Thyroid gland (tissue), 4 donors: ENCODE measurements around the gene GNMT. TPM values are rescaled to one million over a fixed set of nuclear protein-coding genes. Genes with fewer than 3 reads are reported as not detected.

ENCODE experiments used
- DNase-seq, 2 donors: peaks; one replicate each; pipeline ENCODE4 v3.0.0-alpha.2; 2019
- H3K27ac ChIP-seq, 3 donors: fragments of 200-600 bp; sonication (generic); 1 replicate in 2 of 3; 2 replicates in 1 of 3; pipeline ENCODE4 v1.5.1; 2016 to 2019; ENCODE audit warnings: mild to moderate bottlenecking in 1 of 3, moderate library complexity in 1 of 3
- H3K27me3 ChIP-seq: fragments of 200-600 bp; sonication (generic); one replicate; pipeline ENCODE4 v1.5.1; 2019
- H3K36me3 ChIP-seq, 2 donors: fragments of 200-600 bp; sonication (generic); one replicate each; pipeline ENCODE4 v1.5.1; 2016 to 2019
- H3K4me1 ChIP-seq, 2 donors: fragments of 200-600 bp; sonication (generic); one replicate each; pipeline ENCODE4 v1.5.1; 2017 to 2019
- H3K4me3 ChIP-seq, 3 donors: fragments of 200-600 bp; sonication (generic); replicated peaks in 1 of 3; 1 replicate in 2 of 3; 2 replicates in 1 of 3; pipeline ENCODE4 v1.5.1; 2016; ENCODE audit warnings: mild to moderate bottlenecking in 1 of 3
- H3K9me3 ChIP-seq: fragments of 200-600 bp; sonication (generic); one replicate; pipeline ENCODE4 v1.5.1; 2017
- POLR2A ChIP-seq, 2 donors: fragments of 450-650 bp; IDR thresholded peaks; one replicate each; pipeline ENCODE4 v1.6.1; 2017; ENCODE audit warnings: antibody characterized with exemption in 2 of 2, mild to moderate bottlenecking in 2 of 2, moderate library complexity in 1 of 2
- WGBS, 2 donors: methylation state at CpG; one replicate each; pipeline ENCODE4 v1.1.5; 2017; 5-methylcytosine and 5-hydroxymethylcytosine counted together
- intact Hi-C: fragments of 100-400 bp; cut with DNase I; formaldehyde crosslinking; loops from one replicate; pipeline ENCODE4 v1.15.1; 2023
- total RNA-seq, 4 donors: library from RNA; depleted of rRNA; stranded (reverse); fragments of >200 nt; gene quantifications; one replicate each; pipeline ENCODE4 v1.2.3, GENCODE V29; 2016
- TF ChIP-seq, protein P1 (sequence below), 6 experiments: fragments of 200-600 bp in 3 of 6; fragments of 450-650 bp in 3 of 6; sonication (generic) in 3 of 6; IDR thresholded peaks; one replicate each; pipeline ENCODE4 v1.5.1; 2016 to 2019; ENCODE audit warnings: antibody characterized with exemption in 6 of 6, mild to moderate bottlenecking in 2 of 6, inconsistent platforms in 1 of 6, moderate library complexity in 1 of 6

GNMT gene
- total RNA-seq, 4 donors from 2014 or later: 0.98 to 7.5 (median 2.5) TPM

DNA sequence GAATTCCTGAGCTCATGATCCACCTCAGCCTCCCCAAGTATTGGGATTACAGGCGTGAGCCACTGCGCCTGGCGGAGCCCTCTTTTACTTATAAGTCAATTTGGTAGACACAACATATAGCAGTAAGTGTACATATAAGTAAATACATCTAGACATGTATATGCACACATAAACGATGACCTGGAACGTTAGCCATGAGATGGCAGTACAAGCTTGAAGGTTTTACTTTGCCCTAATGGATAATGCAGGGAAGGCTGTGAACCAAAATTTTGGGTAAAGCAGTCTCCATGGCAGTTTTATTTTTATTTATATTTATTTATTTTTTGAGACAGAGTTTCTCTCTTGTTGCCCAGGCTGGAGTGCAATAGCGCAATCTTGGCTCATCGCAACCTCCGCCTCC lies 2.4 kb upstream of the GNMT start:
- 93% methylated on average over 7 to 8 of the region's 8 CpGs for WGBS, 2 donors
- Histone ChIP-seq H3K36me3 (no peaks in the 10 kb centered on the region), H3K4me3 (no peak overlapping the region), H3K4me1 (peaks cover 5 to 16% of the 10 kb centered on the region in 2 donors), H3K27me3 (no peaks in the 10 kb centered on the region), H3K9me3 (no peaks in the 10 kb centered on the region), H3K27ac (no peak overlapping the region)
- TF ChIP-seq, protein P1, sequence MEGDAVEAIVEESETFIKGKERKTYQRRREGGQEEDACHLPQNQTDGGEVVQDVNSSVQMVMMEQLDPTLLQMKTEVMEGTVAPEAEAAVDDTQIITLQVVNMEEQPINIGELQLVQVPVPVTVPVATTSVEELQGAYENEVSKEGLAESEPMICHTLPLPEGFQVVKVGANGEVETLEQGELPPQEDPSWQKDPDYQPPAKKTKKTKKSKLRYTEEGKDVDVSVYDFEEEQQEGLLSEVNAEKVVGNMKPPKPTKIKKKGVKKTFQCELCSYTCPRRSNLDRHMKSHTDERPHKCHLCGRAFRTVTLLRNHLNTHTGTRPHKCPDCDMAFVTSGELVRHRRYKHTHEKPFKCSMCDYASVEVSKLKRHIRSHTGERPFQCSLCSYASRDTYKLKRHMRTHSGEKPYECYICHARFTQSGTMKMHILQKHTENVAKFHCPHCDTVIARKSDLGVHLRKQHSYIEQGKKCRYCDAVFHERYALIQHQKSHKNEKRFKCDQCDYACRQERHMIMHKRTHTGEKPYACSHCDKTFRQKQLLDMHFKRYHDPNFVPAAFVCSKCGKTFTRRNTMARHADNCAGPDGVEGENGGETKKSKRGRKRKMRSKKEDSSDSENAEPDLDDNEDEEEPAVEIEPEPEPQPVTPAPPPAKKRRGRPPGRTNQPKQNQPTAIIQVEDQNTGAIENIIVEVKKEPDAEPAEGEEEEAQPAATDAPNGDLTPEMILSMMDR (IDR thresholded peaks at IDR 0.05): no peak
- no peak for TF ChIP-seq POLR2A (IDR thresholded peaks at IDR 0.05)
- DNase-seq: no peak
- intact Hi-C loops: no loop called here

DNA sequence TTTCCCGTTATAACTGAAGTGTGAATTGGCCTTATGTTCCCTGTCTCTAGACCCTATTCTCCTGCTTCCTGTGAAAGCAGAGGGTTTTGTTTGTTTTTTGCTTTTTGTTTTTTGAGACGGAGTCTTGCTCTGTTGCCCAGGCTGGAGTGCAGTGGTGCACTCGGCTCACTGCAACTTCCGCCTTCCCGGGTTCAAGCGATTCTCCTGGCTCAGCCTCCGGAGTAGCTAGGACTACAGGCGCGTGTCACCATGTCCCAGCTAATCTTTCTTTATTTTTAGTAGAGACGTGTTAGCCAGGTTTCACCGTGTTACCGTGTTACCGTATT lies 674 bp upstream of the GNMT start:
- Histone ChIP-seq H3K4me1 (peaks cover 5 to 16% of the 10 kb centered on the region in 2 donors), H3K36me3 (no peaks in the 10 kb centered on the region), H3K27ac (no peak overlapping the region), H3K27me3 (no peaks in the 10 kb centered on the region), H3K9me3 (no peaks in the 10 kb centered on the region), H3K4me3 (peak overlapping the region; percentile 0 to 53 (median 37))
- intact Hi-C loops: no loop called here
- no peak for DNase-seq
- WGBS, 2 donors: 14 to 15% methylated on average over 13 of the region's 13 CpGs
- TF ChIP-seq, protein P1 (IDR thresholded peaks at IDR 0.05): no peak
- TF ChIP-seq POLR2A (IDR thresholded peaks at IDR 0.05): no peak

DNA sequence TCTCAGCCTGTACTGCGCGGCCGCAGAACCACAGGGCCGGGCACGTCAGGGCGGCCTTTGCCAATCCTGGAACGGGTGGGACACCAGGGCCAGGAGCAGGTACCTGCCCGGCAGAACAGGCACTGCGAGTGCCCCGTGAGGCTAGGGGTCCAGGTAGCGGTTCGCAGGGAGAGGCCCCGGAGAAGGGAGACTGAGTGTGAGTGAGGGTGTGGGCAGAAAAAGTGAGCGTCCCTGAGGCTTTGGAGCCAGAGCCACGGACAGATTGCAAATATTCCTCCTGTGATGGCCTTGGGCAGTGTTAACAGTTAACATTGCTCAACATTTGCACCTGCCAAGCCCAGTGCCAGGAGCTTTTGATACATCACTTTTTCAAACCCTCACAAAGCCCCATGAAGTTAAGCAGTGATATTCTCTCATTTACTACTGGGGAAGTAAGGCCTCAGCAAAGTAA lies 491 bp downstream of the GNMT start:
- TF ChIP-seq, protein P1 (IDR thresholded peaks at IDR 0.05): no peak
- TF ChIP-seq POLR2A (IDR thresholded peaks at IDR 0.05): no peak
- Histone ChIP-seq H3K4me1 (peaks cover 5 to 16% of the 10 kb centered on the region in 2 donors), H3K9me3 (no peaks in the 10 kb centered on the region), H3K27ac (no peak overlapping the region), H3K36me3 (peaks cover 6% of the 10 kb centered on the region in 2 donors), H3K27me3 (no peaks in the 10 kb centered on the region), H3K4me3 (peak overlapping the region; percentile 0 to 53 (median 37))
- no peak for DNase-seq
- 37 to 41% methylated on average over 11 to 12 of the region's 15 CpGs for WGBS, 2 donors
- intact Hi-C loops: no loop called here

DNA sequence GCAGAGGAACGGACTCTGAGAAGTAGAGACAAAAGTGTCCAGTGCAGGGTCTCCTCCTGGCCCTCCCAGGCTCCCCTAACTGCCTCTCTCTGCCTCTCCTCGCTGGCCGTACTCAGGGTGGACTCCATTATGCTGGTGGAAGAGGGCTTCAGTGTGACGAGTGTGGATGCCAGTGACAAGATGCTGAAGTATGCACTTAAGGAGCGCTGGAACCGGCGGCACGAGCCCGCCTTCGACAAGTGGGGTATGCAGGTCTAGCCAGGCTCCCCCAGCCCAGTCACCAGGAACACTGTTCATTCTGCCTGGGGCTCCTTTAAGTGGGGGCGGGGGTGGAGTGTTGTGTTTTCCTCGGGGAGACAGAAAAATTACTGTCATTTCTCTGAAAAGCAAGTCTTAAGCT lies 1.5 kb downstream of the GNMT start:
- Histone ChIP-seq H3K36me3 (peaks cover 7 to 10% of the 10 kb centered on the region in 2 donors), H3K27me3 (no peaks in the 10 kb centered on the region), H3K4me3 (no peak overlapping the region), H3K9me3 (no peaks in the 10 kb centered on the region), H3K4me1 (peaks cover 5 to 16% of the 10 kb centered on the region in 2 donors), H3K27ac (no peak overlapping the region)
- no peak for DNase-seq
- WGBS, 2 donors: 81 to 89% methylated on average over 12 of the region's 12 CpGs
- intact Hi-C loops: no loop called here
- TF ChIP-seq, protein P1 (IDR thresholded peaks at IDR 0.05): no peak
- no peak for TF ChIP-seq POLR2A (IDR thresholded peaks at IDR 0.05)

DNA sequence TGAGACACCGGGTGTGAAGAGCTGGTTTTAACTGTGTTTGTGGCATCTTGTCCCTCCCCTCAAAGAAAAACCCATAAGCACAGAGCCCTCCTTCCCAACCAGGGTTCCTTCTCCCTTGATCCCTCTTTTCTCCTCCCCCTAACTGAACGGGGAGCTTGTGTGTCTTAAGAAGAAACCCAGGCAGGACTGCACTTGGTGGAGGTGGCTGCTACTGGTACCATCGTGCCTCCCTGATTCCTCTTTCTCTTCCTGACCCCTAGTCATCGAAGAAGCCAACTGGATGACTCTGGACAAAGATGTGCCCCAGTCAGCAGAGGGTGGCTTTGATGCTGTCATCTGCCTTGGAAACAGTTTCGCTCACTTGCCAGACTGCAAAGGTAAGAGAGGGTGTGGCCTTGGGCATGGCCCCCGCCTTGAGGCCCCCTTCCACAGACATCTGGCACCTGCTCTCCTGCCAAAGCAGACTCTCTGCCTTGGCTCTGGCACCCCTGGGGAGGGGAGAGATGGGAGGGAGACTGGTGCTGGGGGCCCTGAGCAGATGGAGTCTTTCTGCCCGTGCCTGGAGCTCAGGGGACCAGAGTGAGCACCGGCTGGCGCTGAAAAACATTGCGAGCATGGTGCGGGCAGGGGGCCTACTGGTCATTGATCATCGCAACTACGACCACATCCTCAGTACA lies 2.1 kb downstream of the GNMT start:
- H3K9me3 ChIP-seq: no peaks in the 10 kb centered on the region
- no peak overlapping the region for H3K4me3 ChIP-seq
- no peaks in the 10 kb centered on the region for H3K27me3 ChIP-seq
- 94 to 96% methylated on average over 13 of the region's 13 CpGs for WGBS, 2 donors
- TF ChIP-seq POLR2A (IDR thresholded peaks at IDR 0.05): no peak
- intact Hi-C loops: no loop called here
- peaks cover 5 to 16% of the 10 kb centered on the region in 2 donors for H3K4me1 ChIP-seq
- no peak overlapping the region for H3K27ac ChIP-seq
- no peak for DNase-seq
- H3K36me3 ChIP-seq: peaks cover 10 to 12% of the 10 kb centered on the region in 2 donors
